Keratinocyte (primary cell): ENCODE results near the gene CORO2B. TPM values are rescaled to one million over a fixed set of nuclear protein-coding genes. Genes with fewer than 3 reads are reported as not detected.

Source experiments
- DNase-seq: peaks from one replicate; pipeline ENCODE4 v3.0.0-alpha.2; 2011; ENCODE audit warnings: low read depth, missing footprints, low spot score
- FAIRE-seq: peaks from 2 replicates; lab custom pipeline; 2011; peaks lifted over from hg19 to GRCh38; lab: Jason Lieb, UNC
- H2AFZ ChIP-seq: 2 replicates; pipeline ENCODE4 v1.6.0; 2012; ENCODE audit warnings: low read length, control low read depth, inconsistent platforms; ENCODE audit not compliant: control insufficient read depth
- H3K27ac ChIP-seq: 2 replicates; pipeline ENCODE4 v1.5.1; 2011; ENCODE audit warnings: low read length; ENCODE audit not compliant: control insufficient read depth, insufficient read depth
- H3K27me3 ChIP-seq: 3 replicates; pipeline ENCODE4 v1.6.0; 2011; ENCODE audit warnings: low read length; ENCODE audit not compliant: control insufficient read depth, insufficient read depth; ENCODE audit errors: extremely low read depth
- H3K36me3 ChIP-seq, 2 experiments: 2 replicates in 1 of 2; 3 replicates in 1 of 2; pipeline ENCODE4 v1.5.1; 2011; ENCODE audit warnings: low read length in 2 of 2, mild to moderate bottlenecking in 1 of 2; ENCODE audit not compliant: control insufficient read depth in 2 of 2, insufficient read depth in 2 of 2; ENCODE audit errors: extremely low read depth in 1 of 2
- H3K4me1 ChIP-seq: 3 replicates; pipeline ENCODE4 v1.5.1; 2011; ENCODE audit warnings: low read length; ENCODE audit not compliant: control insufficient read depth, insufficient read depth; ENCODE audit errors: extremely low read depth
- H3K4me2 ChIP-seq: 3 replicates; pipeline ENCODE4 v1.6.0; 2011; ENCODE audit warnings: low read depth, low read length; ENCODE audit not compliant: control insufficient read depth, insufficient read depth; ENCODE audit errors: extremely low read depth
- H3K4me3 ChIP-seq, 3 experiments: fragments of 200-600 bp in 1 of 3; sonication (generic) in 1 of 3; 2 replicates in 2 of 3; 3 replicates in 1 of 3; pipeline ENCODE4 v1.5.1; 2011 to 2016; ENCODE audit warnings: low read length in 3 of 3, mild to moderate bottlenecking in 3 of 3, control low read depth in 2 of 3, inconsistent platforms in 1 of 3, low read depth in 1 of 3, mixed read lengths in 1 of 3, mixed run types in 1 of 3, moderate library complexity in 1 of 3; ENCODE audit not compliant: control insufficient read depth in 2 of 3, insufficient read depth in 2 of 3; ENCODE audit errors: extremely low read depth in 1 of 3
- H3K79me2 ChIP-seq: 2 replicates; pipeline ENCODE4 v1.6.0; 2012; ENCODE audit warnings: low read length; ENCODE audit not compliant: control insufficient read depth, insufficient read depth
- H3K9ac ChIP-seq: 3 replicates; pipeline ENCODE4 v1.6.0; 2011; ENCODE audit warnings: low read length; ENCODE audit not compliant: control insufficient read depth, insufficient read depth; ENCODE audit errors: extremely low read depth
- H3K9me1 ChIP-seq: 3 replicates; pipeline ENCODE4 v1.6.0; 2011; ENCODE audit warnings: low read length; ENCODE audit not compliant: control insufficient read depth, insufficient read depth; ENCODE audit errors: extremely low read depth
- H3K9me3 ChIP-seq: 2 replicates; pipeline ENCODE4 v1.5.1; 2012; ENCODE audit warnings: low read depth, low read length; ENCODE audit not compliant: control insufficient read depth
- H4K20me1 ChIP-seq: 3 replicates; pipeline ENCODE4 v1.6.0; 2011; ENCODE audit warnings: low read length; ENCODE audit not compliant: control insufficient read depth, insufficient read depth; ENCODE audit errors: extremely low read depth
- CTCF ChIP-seq, 3 experiments: IDR thresholded peaks in 1 of 3; conservative IDR thresholded peaks in 1 of 3; optimal IDR thresholded peaks in 1 of 3; 2 replicates in 2 of 3; 3 replicates in 1 of 3; pipeline versions ENCODE3 to v1.5.1; 2011; ENCODE audit warnings: low read length in 3 of 3, mild to moderate bottlenecking in 3 of 3, moderate library complexity in 2 of 3, control low read depth in 1 of 3, inconsistent platforms in 1 of 3; ENCODE audit not compliant: insufficient read depth in 2 of 3; ENCODE audit errors: extremely low read depth in 1 of 3
- EZH2 ChIP-seq: IDR thresholded peaks from one replicate; pipeline ENCODE4 v1.6.1; 2012; ENCODE audit warnings: inconsistent platforms, mild to moderate bottlenecking, low read length, moderate library complexity
- dilution Hi-C: fragments of 300-500 bp; cut with MboI; formaldehyde crosslinking; loops from one replicate; pipeline ENCODE4 v1.7.0; 2020; ENCODE audit warnings: low sequenced_read_pairs; ENCODE audit not compliant: extremely low pct_ligation_motif_present
- polyA plus RNA-seq, 5 experiments: library from polyadenylated mRNA; depleted of rRNA in 3 of 5; stranded (reverse) in 3 of 5; stranded (forward) in 1 of 5; unstranded in 1 of 5; fragments of >200 nt; gene quantifications; 1 replicate in 1 of 5; 2 replicates in 3 of 5; 3 replicates in 1 of 5; pipeline versions ENCODE4 v1.2.1 to v1.2.3, GENCODE V29; 2011 to 2012; ENCODE audit warnings: missing spikeins in 2 of 5, low read depth in 1 of 5, low replicate concordance in 1 of 5

CORO2B gene
- polyA plus RNA-seq, 1 donor (not counting 4 experiments of a cell fraction or from before 2014, with no cell fraction given): 0.13 TPM

GRCh38 chr15:68574629-68575028, 4.2 kb upstream of the CORO2B start:
- H3K4me1 ChIP-seq: peaks cover 6% of the 10 kb centered on the region
- dilution Hi-C loops: no loop called here
- no peaks in the 10 kb centered on the region for H3K36me3 ChIP-seq
- H3K27me3 ChIP-seq: peaks cover 52% of the 10 kb centered on the region
- no peak overlapping the region for H3K9ac ChIP-seq
- H2AFZ ChIP-seq: no peak overlapping the region
- no peaks in the 10 kb centered on the region for H4K20me1 ChIP-seq
- no peak overlapping the region for H3K27ac ChIP-seq
- no peak for FAIRE-seq
- H3K4me3 ChIP-seq: no peak overlapping the region
- TF ChIP-seq EZH2 (no peak), CTCF (optimal IDR thresholded peaks at IDR 0.05 in 1 of 3, IDR thresholded peaks at IDR 0.05 in 1 of 3, conservative IDR thresholded peaks at IDR 0.05 in 1 of 3; ENCODE audit: extremely low read depth in 1 of 3, insufficient read depth in 2 of 3, low read length in 3 of 3) (no peak)
- DNase-seq: no peak
- no peaks in the 10 kb centered on the region for H3K9me1 ChIP-seq
- H3K9me3 ChIP-seq: no peaks in the 10 kb centered on the region
- H3K79me2 ChIP-seq: no peaks in the 10 kb centered on the region
- no peak overlapping the region for H3K4me2 ChIP-seq

- no peak overlapping the region for H3K9ac ChIP-seq
- H2AFZ ChIP-seq: no peak overlapping the region
- DNase-seq (no peak), FAIRE-seq (no peak)
- H3K79me2 ChIP-seq: no peaks in the 10 kb centered on the region
- H3K4me3 ChIP-seq: no peak overlapping the region
- no peaks in the 10 kb centered on the region for H3K9me1 ChIP-seq
- no peaks in the 10 kb centered on the region for H4K20me1 ChIP-seq
- H3K9me3 ChIP-seq: no peaks in the 10 kb centered on the region
- no peak for TF ChIP-seq EZH2
- TF ChIP-seq CTCF (optimal IDR thresholded peaks at IDR 0.05 in 1 of 3, IDR thresholded peaks at IDR 0.05 in 1 of 3, conservative IDR thresholded peaks at IDR 0.05 in 1 of 3; ENCODE audit: extremely low read depth in 1 of 3, insufficient read depth in 2 of 3, low read length in 3 of 3): no peak
- H3K4me2 ChIP-seq: no peak overlapping the region
- peaks cover 6% of the 10 kb centered on the region for H3K4me1 ChIP-seq
- H3K27ac ChIP-seq: no peak overlapping the region
- no peaks in the 10 kb centered on the region for H3K36me3 ChIP-seq
- dilution Hi-C loops: no loop called here
- H3K27me3 ChIP-seq: peaks cover 55% of the 10 kb centered on the region
Measured at GRCh38 chr15:68576235-68576892, 2.4 kb upstream of the CORO2B start.
